Spleen (tissue), 7 donors: ENCODE results near the gene DIP2C.

Source experiments
- CTCF ChIP-seq, 11 experiments: fragments of 200-600 bp in 7 of 11; fragments of 450-650 bp in 4 of 11; sonication (generic) in 4 of 11; IDR thresholded peaks in 8 of 11; conservative IDR thresholded peaks in 3 of 11; 1 replicate in 7 of 11; 2 replicates in 4 of 11; pipeline versions ENCODE4 v1.4.0 to v1.8.0; 2016 to 2021; ENCODE audit warnings: antibody characterized with exemption in 11 of 11, inconsistent platforms in 4 of 11, mild to moderate bottlenecking in 1 of 11
- POLR2A ChIP-seq, 3 donors: fragments of 450-650 bp; IDR thresholded peaks; one replicate each; pipeline ENCODE4 v1.5.1; 2017; ENCODE audit warnings: antibody characterized with exemption in 3 of 3, mild to moderate bottlenecking in 1 of 3
- donor health status: DM: no; HTN: no; CAD: no; lungs with moderate emphysema.
- donor health status: DM: no; HTN: no; CAD: no.
- donor health status: DM: no; HTN: no; CAD: no.

DNA sequence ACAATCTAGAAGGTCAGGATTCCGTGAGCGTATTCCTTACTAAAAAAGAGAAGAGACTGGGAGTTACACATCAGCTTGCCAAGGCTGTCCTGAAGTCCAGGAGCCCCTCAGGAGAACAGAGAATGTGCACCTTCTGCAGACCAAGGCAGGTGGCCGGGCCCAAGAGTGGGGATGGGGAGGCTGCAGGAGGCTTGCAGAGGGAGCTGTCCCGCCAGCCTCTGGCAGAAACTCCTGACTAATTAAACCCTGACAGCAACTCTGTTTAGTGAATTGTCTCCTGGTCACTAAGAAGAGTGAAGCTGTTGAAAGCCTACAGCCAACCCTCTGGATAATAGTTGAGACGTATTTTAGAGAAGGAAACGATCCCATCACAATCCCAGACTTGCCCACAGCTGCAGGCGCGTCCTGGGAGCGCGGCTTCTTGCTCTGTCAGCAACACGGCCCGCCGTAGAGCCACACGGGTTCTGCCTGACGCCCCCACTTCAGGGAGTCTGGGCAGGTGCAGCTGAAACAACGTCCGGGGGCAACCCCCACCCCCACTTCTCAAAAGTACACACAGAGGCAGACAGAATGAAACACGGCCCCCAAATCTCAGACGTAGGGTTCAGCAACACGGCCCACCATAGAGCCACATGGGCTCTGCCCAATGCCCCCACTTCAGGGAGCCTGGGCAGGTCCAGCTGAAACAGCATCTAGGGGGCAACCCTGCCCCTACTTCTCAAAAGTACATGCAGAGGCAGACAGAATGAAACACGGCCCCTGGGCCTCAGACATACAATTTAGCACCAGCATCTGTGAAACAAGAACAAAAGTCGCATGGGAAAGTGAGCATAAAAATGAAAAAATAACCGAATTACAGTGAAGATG, 45.2 kb downstream of the DIP2C start:
- TF ChIP-seq CTCF (IDR thresholded peaks at IDR 0.05 in 8 of 11, conservative IDR thresholded peaks at IDR 0.05 in 3 of 11) (no peak), POLR2A (IDR thresholded peaks at IDR 0.05) (no peak)
